ENCODE data around the gene PDE4B. TPM values are rescaled to one million over a fixed set of nuclear protein-coding genes. Genes with fewer than 3 reads are reported as not detected.

The PDE4B gene
- total RNA-seq, 1 experiment from 2014 or later, result 1.4 TPM

DNA sequence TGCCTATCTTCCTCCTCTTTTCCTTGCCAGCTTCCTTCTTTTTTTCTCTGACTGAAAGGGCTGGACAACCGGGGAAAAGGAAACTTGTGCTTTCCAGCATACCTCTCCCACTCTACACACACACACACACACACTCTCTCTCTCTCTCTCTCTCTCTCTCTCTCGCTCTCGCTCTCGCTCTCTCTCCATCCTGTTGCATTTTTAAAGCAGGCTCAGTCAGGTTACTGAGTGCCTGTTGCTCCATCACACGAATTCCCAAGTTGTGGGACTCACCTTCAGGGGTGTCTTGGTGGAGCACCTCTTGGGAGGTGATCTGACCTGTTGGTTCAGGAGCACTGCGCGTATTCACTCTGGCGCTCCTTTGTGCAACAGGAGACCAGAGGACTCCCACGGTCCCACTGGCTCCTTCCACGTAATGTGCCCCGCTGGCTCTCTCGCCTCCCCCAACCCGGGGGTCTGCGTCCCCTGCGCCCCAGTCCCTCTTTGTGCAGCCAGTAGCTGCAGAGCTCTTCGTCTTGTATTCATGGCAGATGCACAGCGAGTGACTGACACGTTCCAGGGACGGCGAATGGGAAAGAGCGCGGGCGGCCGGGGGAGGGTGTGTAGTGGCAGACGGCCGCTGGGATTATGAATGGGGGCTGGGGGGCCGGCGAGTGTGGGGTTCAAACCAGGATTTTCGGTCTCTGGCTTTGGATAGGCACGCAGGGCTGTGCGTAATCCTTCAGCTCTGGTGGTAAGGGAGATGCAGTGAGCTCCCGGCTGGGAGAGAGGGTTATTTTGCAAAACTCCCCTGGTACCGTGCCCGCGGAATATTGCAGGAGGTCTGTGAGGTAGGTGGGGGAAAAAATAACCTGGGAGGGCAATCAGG, 660 bp upstream of the PDE4B start:
- Histone ChIP-seq H3K4me3 (ENCODE audit: low read length) (no peak overlapping the region), H2AFZ (ENCODE audit: low read length) (no peak overlapping the region), H3K9me3 (ENCODE audit: low read length) (no peaks in the 10 kb centered on the region), H3K27ac (ENCODE audit: low read length) (no peak overlapping the region), H3K79me2 (ENCODE audit: low read length) (no peaks in the 10 kb centered on the region), H3K4me1 (ENCODE audit: insufficient read depth, low read length) (no peaks in the 10 kb centered on the region), H4K20me1 (ENCODE audit: low read length) (no peaks in the 10 kb centered on the region), H3K9me2 (replicated peaks; ENCODE audit: low read length) (no peaks in the 10 kb centered on the region), H3K9ac (ENCODE audit: low read length) (no peak overlapping the region), H3K4me2 (ENCODE audit: low read length) (no peak overlapping the region), H3K36me3 (ENCODE audit: low read depth, low read length) (no peaks in the 10 kb centered on the region), H3F3A (ENCODE audit: low read length, unreplicated experiment) (no peaks in the 10 kb centered on the region), H3K27me3 (ENCODE audit: low read length) (peaks cover 16% of the 10 kb centered on the region; the same call in 1 of the 2 replicates)
- no peak for TF ChIP-seq EZH2 (IDR thresholded peaks at IDR 0.05; ENCODE audit: low read length, unreplicated experiment)
- TF ChIP-seq, protein P1, sequence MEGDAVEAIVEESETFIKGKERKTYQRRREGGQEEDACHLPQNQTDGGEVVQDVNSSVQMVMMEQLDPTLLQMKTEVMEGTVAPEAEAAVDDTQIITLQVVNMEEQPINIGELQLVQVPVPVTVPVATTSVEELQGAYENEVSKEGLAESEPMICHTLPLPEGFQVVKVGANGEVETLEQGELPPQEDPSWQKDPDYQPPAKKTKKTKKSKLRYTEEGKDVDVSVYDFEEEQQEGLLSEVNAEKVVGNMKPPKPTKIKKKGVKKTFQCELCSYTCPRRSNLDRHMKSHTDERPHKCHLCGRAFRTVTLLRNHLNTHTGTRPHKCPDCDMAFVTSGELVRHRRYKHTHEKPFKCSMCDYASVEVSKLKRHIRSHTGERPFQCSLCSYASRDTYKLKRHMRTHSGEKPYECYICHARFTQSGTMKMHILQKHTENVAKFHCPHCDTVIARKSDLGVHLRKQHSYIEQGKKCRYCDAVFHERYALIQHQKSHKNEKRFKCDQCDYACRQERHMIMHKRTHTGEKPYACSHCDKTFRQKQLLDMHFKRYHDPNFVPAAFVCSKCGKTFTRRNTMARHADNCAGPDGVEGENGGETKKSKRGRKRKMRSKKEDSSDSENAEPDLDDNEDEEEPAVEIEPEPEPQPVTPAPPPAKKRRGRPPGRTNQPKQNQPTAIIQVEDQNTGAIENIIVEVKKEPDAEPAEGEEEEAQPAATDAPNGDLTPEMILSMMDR (conservative IDR thresholded peaks at IDR 0.05; ENCODE audit: low read depth, low read length), result no peak
- TF ChIP-seq EZH2phosphoT487 (IDR thresholded peaks at IDR 0.05; ENCODE audit: borderline replicate concordance, low read length), result no peak
- POLR2A ChIA-PET (ENCODE audit: unreplicated experiment), result no interaction called here
- DNase-seq, result no peak
- intact Hi-C loops (cut with micrococcal nuclease), result no loop called here
- CTCF ChIA-PET, result no interaction called here
- no TSS peak for BruUV-seq (replicated peaks)
- no peak for ATAC-seq

DNA sequence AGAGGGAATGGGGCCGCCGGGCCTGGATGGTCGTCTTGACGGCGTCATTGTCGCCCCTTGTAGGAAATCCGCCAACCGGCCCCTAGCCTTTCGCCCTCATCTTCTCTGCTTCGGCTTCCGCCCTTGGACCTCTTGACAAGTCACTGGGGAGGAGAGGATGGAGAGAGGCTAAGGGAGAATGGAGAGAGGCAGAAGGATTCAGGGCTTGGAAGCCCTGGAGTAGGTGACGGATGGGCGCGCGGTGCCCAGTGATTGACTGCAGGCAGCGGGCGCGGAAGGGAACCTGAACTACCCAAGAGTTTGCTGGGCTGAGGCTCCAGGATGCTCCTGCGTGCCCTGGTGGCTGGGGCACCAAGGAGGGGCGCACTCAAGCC, 651 bp downstream of the PDE4B start:
- no peak for ATAC-seq
- CTCF ChIA-PET, result no interaction called here
- Histone ChIP-seq H3K4me1 (ENCODE audit: insufficient read depth, low read length) (no peaks in the 10 kb centered on the region), H3K9me3 (ENCODE audit: low read length) (no peaks in the 10 kb centered on the region), H3K9me2 (replicated peaks; ENCODE audit: low read length) (no peaks in the 10 kb centered on the region), H3K27ac (ENCODE audit: low read length) (no peak overlapping the region), H4K20me1 (ENCODE audit: low read length) (no peaks in the 10 kb centered on the region), H3K4me2 (ENCODE audit: low read length) (0 out of 2 replicates have a peak overlapping the region, but pooled peaks have one; percentile 7), H2AFZ (ENCODE audit: low read length) (no peak overlapping the region), H3K79me2 (ENCODE audit: low read length) (no peaks in the 10 kb centered on the region), H3K36me3 (ENCODE audit: low read depth, low read length) (no peaks in the 10 kb centered on the region), H3K9ac (ENCODE audit: low read length) (no peak overlapping the region), H3K27me3 (ENCODE audit: low read length) (peaks cover 16% of the 10 kb centered on the region; the same call in 1 of the 2 replicates), H3K4me3 (ENCODE audit: low read length) (no peak overlapping the region), H3F3A (ENCODE audit: low read length, unreplicated experiment) (no peaks in the 10 kb centered on the region)
- POLR2A ChIA-PET (ENCODE audit: unreplicated experiment), result no interaction called here
- BruUV-seq (replicated peaks), result no TSS peak
- TF ChIP-seq EZH2phosphoT487 (IDR thresholded peaks at IDR 0.05; ENCODE audit: borderline replicate concordance, low read length), result no peak
- DNase-seq, result no peak
- intact Hi-C loops (cut with micrococcal nuclease), result no loop called here

DNA sequence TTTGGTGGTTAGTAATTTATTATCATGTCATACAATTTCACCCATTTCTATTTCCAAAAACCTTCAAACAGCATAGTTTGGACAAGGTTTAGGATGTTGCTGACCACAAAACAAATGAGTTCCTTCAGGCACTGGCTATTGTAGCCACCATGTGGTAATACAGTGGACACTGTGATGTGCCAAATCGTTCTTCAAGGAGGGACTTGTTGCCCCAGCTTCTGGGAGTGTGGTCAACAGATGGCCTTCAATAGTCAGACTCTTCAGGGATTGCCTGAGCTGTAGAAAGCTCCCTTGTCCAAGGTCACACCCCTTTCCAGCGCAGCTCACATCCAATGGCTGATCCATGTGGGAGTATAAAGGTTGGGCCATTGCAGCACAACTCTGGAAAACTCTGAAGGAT, 2.6 kb downstream of the PDE4B start:
- Histone ChIP-seq H3K36me3 (ENCODE audit: low read depth, low read length) (no peaks in the 10 kb centered on the region), H3K9ac (ENCODE audit: low read length) (no peak overlapping the region), H3K9me3 (ENCODE audit: low read length) (no peaks in the 10 kb centered on the region), H3K4me1 (ENCODE audit: insufficient read depth, low read length) (no peaks in the 10 kb centered on the region), H3K9me2 (replicated peaks; ENCODE audit: low read length) (no peaks in the 10 kb centered on the region), H3K4me3 (ENCODE audit: low read length) (no peak overlapping the region), H3K27ac (ENCODE audit: low read length) (no peak overlapping the region), H3K4me2 (ENCODE audit: low read length) (no peak overlapping the region), H3F3A (ENCODE audit: low read length, unreplicated experiment) (no peaks in the 10 kb centered on the region), H3K27me3 (ENCODE audit: low read length) (peaks cover 16% of the 10 kb centered on the region; the same call in 1 of the 2 replicates), H2AFZ (ENCODE audit: low read length) (no peak overlapping the region), H3K79me2 (ENCODE audit: low read length) (no peaks in the 10 kb centered on the region), H4K20me1 (ENCODE audit: low read length) (no peaks in the 10 kb centered on the region)
- intact Hi-C loops (cut with micrococcal nuclease), result no loop called here
- TF ChIP-seq EZH2 (IDR thresholded peaks at IDR 0.05; ENCODE audit: low read length, unreplicated experiment), result no peak
- TF ChIP-seq EZH2phosphoT487 (IDR thresholded peaks at IDR 0.05; ENCODE audit: borderline replicate concordance, low read length), result no peak
- TF ChIP-seq, protein P1 (conservative IDR thresholded peaks at IDR 0.05; ENCODE audit: low read depth, low read length), result no peak
- ChIA-PET POLR2A (ENCODE audit: unreplicated experiment) (no interaction called here), CTCF (no interaction called here)
- ATAC-seq (no peak), DNase-seq (no peak)
- no TSS peak for BruUV-seq (replicated peaks)

Measured in PC-3 (cell line).